Right cardiac atrium (tissue), 5 donors: Measurements from ENCODE around the gene DCN. TPM values are rescaled to one million over a fixed set of nuclear protein-coding genes. Genes with fewer than 3 reads are reported as not detected.

Experiments
- ATAC-seq, 2 donors: fragments of 200-7000 bp; cut with Tn5 transposase; one replicate each; pipeline versions ENCODE4 v1.8.0 to v1.9.1; 2020; ENCODE audit warnings: moderate library complexity in 2 of 2, mild to moderate bottlenecking in 1 of 2
- DNase-seq, 3 donors: peaks; one replicate each; pipeline ENCODE4 v3.0.0-alpha.2; 2020
- H3K27ac ChIP-seq: one replicate; pipeline ENCODE4 v1.5.1; 2013; ENCODE audit warnings: mild to moderate bottlenecking, low read length, control low read depth, moderate library complexity
- H3K27me3 ChIP-seq: one replicate; pipeline ENCODE4 v1.6.1; 2013; ENCODE audit not compliant: control insufficient read depth, insufficient read depth
- H3K4me1 ChIP-seq: one replicate; pipeline ENCODE4 v1.6.1; 2013; ENCODE audit warnings: low read length; ENCODE audit not compliant: control insufficient read depth, insufficient read depth
- H3K4me3 ChIP-seq: one replicate; pipeline ENCODE4 v1.5.1; 2013; ENCODE audit warnings: low read length, control low read depth
- H3K9me3 ChIP-seq: one replicate; pipeline ENCODE4 v1.6.1; 2013; ENCODE audit warnings: low read length; ENCODE audit not compliant: control insufficient read depth
- WGBS: extraction: QIAGEN DNeasy Blood & Tissue Kit; methylation state at CpG from one replicate; pipeline ENCODE4 v1.1.7; 2013; 5-methylcytosine and 5-hydroxymethylcytosine counted together
- intact Hi-C, 4 donors: fragments of 100-400 bp; cut with DNase I; formaldehyde crosslinking; loops; one replicate each; pipeline versions ENCODE4 v1.11.0 to v1.14.0; 2022 to 2023
- long read RNA-seq, 4 donors: library from polyadenylated mRNA; unstranded; transcript quantifications; one replicate each; pipeline ENCODE4 v2.0.0, GENCODE V29; 2020 to 2021
- polyA plus RNA-seq: library from polyadenylated mRNA; stranded (reverse); fragments of 200-250 nt; gene quantifications from one replicate; pipeline ENCODE4 v1.2.3, GENCODE V29; 2013
- total RNA-seq, 4 donors: library from RNA; stranded (reverse); fragmentation: NEBNext Ultra II Directional; extraction: Animal tissue kit (Norgen Biotek cat#: 25700); gene quantifications; one replicate each; pipeline ENCODE4 v1.2.1, GENCODE V29; 2021
- donor health status: healthy with polysubstance abuse.
- donor health status: DM: no; HTN: yes; CAD: no.
- donor health status: DM: no; HTN: no; CAD: no.
- donor health status: DM: no; HTN: yes; CAD: no; lungs with severe emphysema.
- donor health status: DM: yes; HTN: yes; CAD: no.

DCN gene, protein sequence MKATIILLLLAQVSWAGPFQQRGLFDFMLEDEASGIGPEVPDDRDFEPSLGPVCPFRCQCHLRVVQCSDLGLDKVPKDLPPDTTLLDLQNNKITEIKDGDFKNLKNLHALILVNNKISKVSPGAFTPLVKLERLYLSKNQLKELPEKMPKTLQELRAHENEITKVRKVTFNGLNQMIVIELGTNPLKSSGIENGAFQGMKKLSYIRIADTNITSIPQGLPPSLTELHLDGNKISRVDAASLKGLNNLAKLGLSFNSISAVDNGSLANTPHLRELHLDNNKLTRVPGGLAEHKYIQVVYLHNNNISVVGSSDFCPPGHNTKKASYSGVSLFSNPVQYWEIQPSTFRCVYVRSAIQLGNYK
- total RNA-seq (1,000 to 10,000 TPM; 1,110 to 1,790 (median 1,514) TPM), polyA plus RNA-seq (764 TPM)
- long read RNA-seq, donor 1, full-length matches to known transcripts = 1,563 of 1,734 reads
- long read RNA-seq, donor 1, partial matches to known transcripts = 124 of 1,734 reads
- long read RNA-seq, donor 1, other reads (novel, unspliced or antisense) = 47 of 1,734 reads
- long read RNA-seq, donor 2, full-length matches to known transcripts = 450 of 493 reads
- long read RNA-seq, donor 2, partial matches to known transcripts = 27 of 493 reads
- long read RNA-seq, donor 2, other reads (novel, unspliced or antisense) = 16 of 493 reads
- long read RNA-seq, donor 3, full-length matches to known transcripts = 4,227 of 4,455 reads
- long read RNA-seq, donor 3, partial matches to known transcripts = 147 of 4,455 reads
- long read RNA-seq, donor 3, other reads (novel, unspliced or antisense) = 81 of 4,455 reads
- long read RNA-seq, donor 4, full-length matches to known transcripts = 439 of 477 reads
- long read RNA-seq, donor 4, partial matches to known transcripts = 31 of 477 reads
- long read RNA-seq, donor 4, other reads (novel, unspliced or antisense) = 7 of 477 reads

DNA sequence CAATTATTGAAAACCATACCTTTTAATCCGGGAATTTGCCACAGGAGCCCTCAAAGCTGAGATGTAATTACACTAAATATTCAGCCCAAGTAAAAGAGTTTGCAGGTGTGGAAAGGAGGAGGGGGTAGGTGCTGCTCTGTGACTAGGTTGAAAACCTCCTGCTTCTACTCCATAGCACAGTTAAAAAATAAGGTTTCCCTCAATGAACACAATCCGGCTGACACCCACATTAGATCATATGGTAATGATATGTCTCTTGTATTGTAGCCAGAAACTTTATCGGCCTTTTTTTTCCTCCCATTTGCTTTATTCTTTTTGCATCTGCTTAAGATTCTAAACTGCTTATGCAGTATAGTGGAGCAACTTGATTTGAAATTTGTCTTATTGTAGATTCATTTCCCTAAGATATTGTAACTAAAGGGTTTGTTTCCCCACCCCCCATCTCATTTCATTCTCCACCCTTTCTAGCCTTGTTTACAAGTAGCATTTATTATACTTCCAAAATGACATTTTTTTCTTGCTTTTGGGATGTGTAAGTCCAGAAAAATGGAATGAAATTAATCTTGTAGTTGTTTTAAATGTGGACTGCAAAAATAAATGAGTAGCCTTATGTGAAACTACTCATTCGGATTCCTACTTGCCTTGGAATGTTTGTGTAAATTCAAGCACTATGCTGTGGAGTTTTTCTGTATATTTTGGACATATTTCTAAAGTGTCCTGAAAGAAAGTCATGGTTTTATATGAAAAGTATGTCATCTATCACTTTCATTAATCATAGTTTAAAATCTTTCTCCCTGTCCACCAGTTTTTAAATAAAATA is at the start of gene DCN:
TSS of gene DCN (minus strand) at position 182 of the 820 bp plus-strand sequence. CDS start 4,265 bp downstream, outside the sequence.
- H3K27ac ChIP-seq = no peak within 1 kb of the TSS
- H3K9me3 ChIP-seq = no peaks in the 10 kb centered on the region
- 49% methylated on average over 4 of the region's 4 CpGs for WGBS
- no peaks in the 10 kb centered on the region for H3K4me1 ChIP-seq
- DNase-seq (no peak), ATAC-seq (no peak)
- H3K27me3 ChIP-seq = no peaks in the 10 kb centered on the region
- H3K4me3 ChIP-seq = peak within 1 kb of the TSS; percentile 76
- intact Hi-C loops = loop anchor here in 1 of 4 donors (10.0 kb wide), 1 partner anchor 62 kb away; no protein-coding TSS in a partner anchor

DNA sequence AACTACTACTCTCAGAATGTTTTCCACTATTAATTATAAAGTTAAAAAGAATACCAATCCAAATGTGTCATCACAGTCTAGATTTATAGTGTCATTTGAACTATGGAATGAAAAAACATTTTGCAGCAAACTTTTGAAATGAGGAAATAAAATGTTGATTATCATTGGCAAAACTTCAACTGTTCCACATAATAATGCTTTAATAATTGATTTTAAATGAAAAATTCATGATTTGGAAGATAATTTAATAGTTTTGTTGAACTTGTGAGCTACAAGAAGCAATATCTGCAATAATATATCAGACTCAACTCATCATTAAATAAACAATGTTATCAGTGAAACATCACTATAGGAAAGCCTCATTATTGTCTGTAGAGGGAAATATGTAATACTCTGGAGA is 48.2 kb upstream of the DCN start:
- H3K4me1 ChIP-seq = no peaks in the 10 kb centered on the region
- H3K4me3 ChIP-seq = no peak overlapping the region
- no peaks in the 10 kb centered on the region for H3K9me3 ChIP-seq
- ATAC-seq (no peak), DNase-seq (no peak)
- intact Hi-C loops = no loop called here
- no peaks in the 10 kb centered on the region for H3K27me3 ChIP-seq
- no peak overlapping the region for H3K27ac ChIP-seq

- DNase-seq (no peak), ATAC-seq (no peak)
- H3K4me3 ChIP-seq = no peak overlapping the region
- intact Hi-C loops = no loop called here
- H3K9me3 ChIP-seq = no peaks in the 10 kb centered on the region
- H3K27ac ChIP-seq = no peak overlapping the region
- no peaks in the 10 kb centered on the region for H3K27me3 ChIP-seq
- 91% methylated on average over 1 of the region's 1 CpG for WGBS
- H3K4me1 ChIP-seq = no peaks in the 10 kb centered on the region
Measured at GRCh38 chr12:91226951-91227350, 44.3 kb upstream of the DCN start.

GRCh38 chr12:91225316-91225715 is 42.7 kb upstream of the DCN start:
- no peak overlapping the region for H3K4me3 ChIP-seq
- no peaks in the 10 kb centered on the region for H3K27me3 ChIP-seq
- 79% methylated on average over 1 of the region's 1 CpG for WGBS
- no peak overlapping the region for H3K27ac ChIP-seq
- H3K4me1 ChIP-seq = no peaks in the 10 kb centered on the region
- ATAC-seq (peak in 1 of 2 donors; percentile 66), DNase-seq (no peak)
- no peaks in the 10 kb centered on the region for H3K9me3 ChIP-seq
- intact Hi-C loops = no loop called here

- 69% methylated on average over 1 of the region's 1 CpG for WGBS
- Histone ChIP-seq H3K4me3 (no peak overlapping the region), H3K27me3 (no peaks in the 10 kb centered on the region), H3K9me3 (no peaks in the 10 kb centered on the region), H3K27ac (no peak overlapping the region), H3K4me1 (no peaks in the 10 kb centered on the region)
- ATAC-seq (peak in 1 of 2 donors; percentile 59), DNase-seq (no peak)
- intact Hi-C loops = no loop called here
Measured at GRCh38 chr12:91224401-91224800, 41.8 kb upstream of the DCN start.

- H3K4me1 ChIP-seq = no peaks in the 10 kb centered on the region
- WGBS = 59% methylated on average over 3 of the region's 3 CpGs
- no peak for DNase-seq
- H3K9me3 ChIP-seq = no peaks in the 10 kb centered on the region
- no peaks in the 10 kb centered on the region for H3K27me3 ChIP-seq
- H3K4me3 ChIP-seq = no peak overlapping the region
- H3K27ac ChIP-seq = peak overlapping the region; percentile 64
- intact Hi-C loops = no loop called here
- ATAC-seq = no peak
Measured at GRCh38 chr12:91222746-91223145, 40.1 kb upstream of the DCN start.

DNA sequence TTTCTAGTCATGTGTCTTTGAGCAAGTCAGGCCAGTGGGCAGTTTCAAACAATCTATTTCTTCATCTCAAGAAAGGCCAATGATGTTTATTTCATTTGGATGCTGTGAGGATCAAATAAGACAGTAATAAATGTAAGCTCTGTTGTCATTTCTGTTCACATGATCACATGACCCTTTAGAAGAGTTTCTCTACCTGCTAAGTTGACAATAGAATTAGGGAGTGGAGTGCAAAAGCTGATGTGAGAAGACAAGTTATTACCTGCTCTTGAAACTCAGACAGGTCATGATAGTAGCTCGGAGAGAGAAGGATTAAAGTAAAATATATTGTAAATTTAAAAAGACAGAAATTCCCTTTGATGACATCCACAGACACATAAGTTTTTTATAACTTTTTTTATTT is 37.3 kb upstream of the DCN start:
- 77% methylated on average over 1 of the region's 1 CpG for WGBS
- ATAC-seq = no peak
- H3K4me1 ChIP-seq = no peaks in the 10 kb centered on the region
- H3K27me3 ChIP-seq = no peaks in the 10 kb centered on the region
- H3K4me3 ChIP-seq = no peak overlapping the region
- DNase-seq = no peak
- intact Hi-C loops = no loop called here
- H3K9me3 ChIP-seq = no peaks in the 10 kb centered on the region
- no peak overlapping the region for H3K27ac ChIP-seq

DNA sequence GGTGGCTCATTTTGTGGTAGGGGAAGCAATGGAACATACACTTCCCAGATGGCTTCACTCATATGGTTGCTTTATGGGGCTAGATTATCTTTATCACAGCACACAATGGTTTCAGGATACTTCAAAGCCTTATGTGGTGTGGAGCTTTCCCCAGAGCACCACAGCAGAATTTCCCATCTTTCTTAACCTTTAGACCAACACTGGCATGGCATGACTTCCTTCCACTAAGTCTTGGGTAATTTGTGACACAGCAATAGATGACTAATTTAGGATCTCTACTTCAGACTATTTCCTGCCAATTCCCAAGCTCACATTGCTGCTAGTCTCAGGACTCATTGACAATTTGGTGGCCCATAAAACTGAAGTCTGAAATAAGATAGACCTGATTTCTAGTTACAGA is 36.9 kb upstream of the DCN start:
- ATAC-seq (no peak), DNase-seq (no peak)
- intact Hi-C loops = no loop called here
- H3K27me3 ChIP-seq = no peaks in the 10 kb centered on the region
- no peaks in the 10 kb centered on the region for H3K4me1 ChIP-seq
- no peak overlapping the region for H3K4me3 ChIP-seq
- H3K9me3 ChIP-seq = no peaks in the 10 kb centered on the region
- H3K27ac ChIP-seq = no peak overlapping the region

GRCh38 chr12:91216871-91217270 is 34.3 kb upstream of the DCN start:
- no peaks in the 10 kb centered on the region for H3K4me1 ChIP-seq
- no peaks in the 10 kb centered on the region for H3K9me3 ChIP-seq
- WGBS = 90% methylated on average over 2 of the region's 2 CpGs
- no peak overlapping the region for H3K27ac ChIP-seq
- intact Hi-C loops = no loop called here
- H3K27me3 ChIP-seq = no peaks in the 10 kb centered on the region
- H3K4me3 ChIP-seq = no peak overlapping the region
- ATAC-seq (no peak), DNase-seq (no peak)

GRCh38 chr12:91215940-91216454 is 33.4 kb upstream of the DCN start:
- WGBS = 60% methylated on average over 3 of the region's 3 CpGs
- no peak overlapping the region for H3K27ac ChIP-seq
- H3K9me3 ChIP-seq = no peaks in the 10 kb centered on the region
- intact Hi-C loops = no loop called here
- no peak overlapping the region for H3K4me3 ChIP-seq
- H3K4me1 ChIP-seq = no peaks in the 10 kb centered on the region
- ATAC-seq (peak; percentile 48 to 76), DNase-seq (peak in 2 of 3 donors; percentile 13 to 18)
- no peaks in the 10 kb centered on the region for H3K27me3 ChIP-seq
